Fibroblast of lung (primary cell): ENCODE measurements around the gene HSPA9. TPM values are rescaled to one million over a fixed set of nuclear protein-coding genes. Genes with fewer than 3 reads are reported as not detected.

ENCODE experiments used
- DNase-seq, 2 donors: peaks; one replicate each; pipeline versions ENCODE4 v3.0.0 to v3.0.0-alpha.2; 2010; ENCODE audit warnings: low read depth in 2 of 2
- H2AFZ ChIP-seq: 2 replicates; pipeline ENCODE4 v1.5.1; 2012; ENCODE audit warnings: low read length, control low read depth, inconsistent platforms
- H3K27ac ChIP-seq: 2 replicates; pipeline ENCODE4 v1.5.1; 2011; ENCODE audit warnings: low read length, control low read depth; ENCODE audit not compliant: insufficient read depth
- H3K27me3 ChIP-seq: 2 replicates; pipeline ENCODE4 v1.5.1; 2011; ENCODE audit warnings: mild to moderate bottlenecking, low read length; ENCODE audit not compliant: control insufficient read depth, insufficient read depth
- H3K36me3 ChIP-seq: 2 replicates; pipeline ENCODE4 v1.5.1; 2011; ENCODE audit warnings: low read length; ENCODE audit not compliant: control insufficient read depth, insufficient read depth
- H3K4me1 ChIP-seq: 2 replicates; pipeline ENCODE4 v1.5.1; 2011; ENCODE audit warnings: low read length; ENCODE audit not compliant: control insufficient read depth, insufficient read depth; ENCODE audit errors: extremely low read depth
- H3K4me2 ChIP-seq: 2 replicates; pipeline ENCODE4 v1.5.1; 2011; ENCODE audit warnings: low read length, control low read depth; ENCODE audit not compliant: insufficient read depth; ENCODE audit errors: extremely low read depth
- H3K4me3 ChIP-seq, 4 experiments: fragments of 200-600 bp in 1 of 4; sonication (generic) in 1 of 4; replicated peaks in 1 of 4; 2 replicates each; pipeline ENCODE4 v1.5.1; 2011 to 2016; ENCODE audit warnings: low read length in 4 of 4, low read depth in 3 of 4, mild to moderate bottlenecking in 3 of 4, control low read depth in 2 of 4, inconsistent platforms in 1 of 4, mixed read lengths in 1 of 4; ENCODE audit not compliant: insufficient read depth in 1 of 4; ENCODE audit errors: control extremely low read depth in 1 of 4
- H3K79me2 ChIP-seq: 2 replicates; pipeline ENCODE4 v1.5.1; 2012; ENCODE audit warnings: mild to moderate bottlenecking, low read length, inconsistent platforms; ENCODE audit not compliant: control insufficient read depth, insufficient read depth
- H3K9ac ChIP-seq: 2 replicates; pipeline ENCODE4 v1.5.1; 2011; ENCODE audit warnings: mild to moderate bottlenecking, low read length, control low read depth; ENCODE audit not compliant: insufficient read depth
- H3K9me3 ChIP-seq: 2 replicates; pipeline ENCODE4 v1.5.1; 2012; ENCODE audit warnings: low read depth, low read length; ENCODE audit not compliant: control insufficient read depth, insufficient read depth
- H4K20me1 ChIP-seq: 2 replicates; pipeline ENCODE4 v1.5.1; 2011; ENCODE audit warnings: low read length; ENCODE audit not compliant: control insufficient read depth, insufficient read depth; ENCODE audit errors: extremely low read depth
- CTCF ChIP-seq, 2 donors: IDR thresholded peaks in 1 of 2; conservative IDR thresholded peaks in 1 of 2; 1 replicate in 1 of 2; 2 replicates in 1 of 2; pipeline ENCODE4 v1.5.1; 2011 to 2012; ENCODE audit warnings: low read length in 2 of 2, control low read depth in 1 of 2, inconsistent platforms in 1 of 2, low read depth in 1 of 2, mild to moderate bottlenecking in 1 of 2
- EZH2 ChIP-seq: IDR thresholded peaks from 2 replicates; pipeline ENCODE4 v1.5.1; 2012; ENCODE audit warnings: low read length, control low read depth, mild to moderate bottlenecking; ENCODE audit errors: missing control alignments
- polyA plus RNA-seq, 2 donors: library from polyadenylated mRNA; depleted of rRNA in 1 of 2; stranded (reverse) in 1 of 2; unstranded in 1 of 2; fragments of >200 nt; gene quantifications; 2 replicates each; pipeline ENCODE4 v1.2.1, GENCODE V29; 2011 to 2012; ENCODE audit warnings: missing spikeins in 1 of 2
- total RNA-seq: library from RNA; depleted of rRNA; stranded (reverse); fragments of >200 nt; gene quantifications from 2 replicates; pipeline ENCODE4 v1.2.1, GENCODE V29; 2014

Gene HSPA9
- total and polyA plus RNA-seq, 2 donors (not counting 1 experiment from before 2014, with no cell fraction given), result 148 to 522 TPM

GRCh38 chr5:138506370-138507306 lies 68.6 kb downstream of the HSPA9 start:
- H3K9ac ChIP-seq, result no peak overlapping the region
- H3K79me2 ChIP-seq, result no peaks in the 10 kb centered on the region
- no peaks in the 10 kb centered on the region for H3K9me3 ChIP-seq
- no peaks in the 10 kb centered on the region for H3K4me1 ChIP-seq
- H3K27me3 ChIP-seq, result no peaks in the 10 kb centered on the region
- H3K4me2 ChIP-seq, result no peak overlapping the region
- no peak overlapping the region for H3K4me3 ChIP-seq
- H3K36me3 ChIP-seq, result peaks cover 2% of the 10 kb centered on the region
- no peak overlapping the region for H3K27ac ChIP-seq
- TF ChIP-seq CTCF (conservative IDR thresholded peaks at IDR 0.05 in 1 of 2, IDR thresholded peaks at IDR 0.05 in 1 of 2; ENCODE audit: low read depth in 1 of 2, low read length in 2 of 2) (no peak), EZH2 (no peak)
- DNase-seq, result no peak
- no peak overlapping the region for H2AFZ ChIP-seq
- H4K20me1 ChIP-seq, result no peaks in the 10 kb centered on the region

GRCh38 chr5:138504799-138505198 lies 70.4 kb downstream of the HSPA9 start:
- Histone ChIP-seq H3K4me2 (no peak overlapping the region), H2AFZ (no peak overlapping the region), H3K79me2 (no peaks in the 10 kb centered on the region), H3K4me1 (no peaks in the 10 kb centered on the region), H3K27ac (no peak overlapping the region), H3K36me3 (peaks cover 2% of the 10 kb centered on the region), H3K27me3 (no peaks in the 10 kb centered on the region), H3K9me3 (no peaks in the 10 kb centered on the region), H4K20me1 (no peaks in the 10 kb centered on the region), H3K9ac (no peak overlapping the region), H3K4me3 (no peak overlapping the region)
- no peak for TF ChIP-seq CTCF (conservative IDR thresholded peaks at IDR 0.05 in 1 of 2, IDR thresholded peaks at IDR 0.05 in 1 of 2; ENCODE audit: low read depth in 1 of 2, low read length in 2 of 2)
- TF ChIP-seq EZH2, result no peak
- no peak for DNase-seq

Other genes with a start within 250 kb of the HSPA9 start
- gene CDC25C, start 243.6 kb downstream of the HSPA9 start, total RNA-seq, result 0.26 and 3.0 TPM in 2 replicates
- gene CDC25C, start 243.6 kb downstream of the HSPA9 start, polyA plus RNA-seq, result 2.4 and 9.9 TPM in 2 replicates
- 36.0 and 44.9 TPM in 2 replicates for gene FAM53C, start 237.1 kb downstream of the HSPA9 start, total RNA-seq
- gene FAM53C, start 237.1 kb downstream of the HSPA9 start, polyA plus RNA-seq, result 30.3 and 33.8 TPM in 2 replicates
- 39.8 and 49.4 TPM in 2 replicates for gene KDM3B, start 222.7 kb downstream of the HSPA9 start, total RNA-seq
- gene KDM3B, start 222.7 kb downstream of the HSPA9 start, polyA plus RNA-seq, result 23.6 and 25.7 TPM in 2 replicates
- 5.9 and 14.4 TPM in 2 replicates for gene REEP2, start 136.3 kb downstream of the HSPA9 start, total RNA-seq
- 6.1 and 17.7 TPM in 2 replicates for gene REEP2, start 136.3 kb downstream of the HSPA9 start, polyA plus RNA-seq
- gene EGR1, start 109.9 kb downstream of the HSPA9 start, total RNA-seq, result 7.2 and 8.8 TPM in 2 replicates
- gene EGR1, start 109.9 kb downstream of the HSPA9 start, polyA plus RNA-seq, result 5.8 and 50.9 TPM in 2 replicates
- 117 and 118 TPM in 2 replicates for gene ETF1, start 32.2 kb downstream of the HSPA9 start, total RNA-seq
- gene ETF1, start 32.2 kb downstream of the HSPA9 start, polyA plus RNA-seq, result 94.0 and 103 TPM in 2 replicates
- gene CTNNA1, start 178.0 kb upstream of the HSPA9 start, total RNA-seq, result 421 and 557 TPM in 2 replicates
- gene CTNNA1, start 178.0 kb upstream of the HSPA9 start, polyA plus RNA-seq, result 181 and 204 TPM in 2 replicates